Renal cortex interstitium (tissue), 3 donors: ENCODE results near the gene SLC15A3. TPM values are rescaled to one million over a fixed set of nuclear protein-coding genes. Genes with fewer than 3 reads are reported as not detected.

Experiments
- polyA plus RNA-seq, 3 donors: library from polyadenylated mRNA; unstranded; fragments of 120-200 nt; gene quantifications; one replicate each; pipeline ENCODE4 v1.2.1, GENCODE V29; 2013; ENCODE audit not compliant: insufficient read length in 3 of 3

The SLC15A3 gene
- polyA plus RNA-seq, 3 donors = 14.2 to 19.1 (median 18.5) TPM

Other genes with a start within 250 kb of the SLC15A3 start
- gene MS4A18, start 227.5 kb downstream of the SLC15A3 start, polyA plus RNA-seq = not detected
- gene MS4A15, start 195.3 kb downstream of the SLC15A3 start, polyA plus RNA-seq = not detected
- under 1 TPM; 0.13 to 0.21 (median 0.19) TPM for gene MS4A10, start 166.8 kb downstream of the SLC15A3 start, polyA plus RNA-seq
- gene CCDC86, start 110.1 kb downstream of the SLC15A3 start, polyA plus RNA-seq = 10 to 100 TPM; 15.2 to 22.0 (median 19.2) TPM
- gene PTGDR2, start 96.2 kb downstream of the SLC15A3 start, polyA plus RNA-seq = under 1 TPM; 0.09 to 0.23 (median 0.20) TPM
- gene ZP1, start 84.6 kb downstream of the SLC15A3 start, polyA plus RNA-seq = under 1 TPM in 2 of 3 donors, not detected in 1; 0.12 to 0.32 TPM
- 100 to 1,000 TPM; 120 to 148 (median 134) TPM for gene PRPF19, start 45.6 kb downstream of the SLC15A3 start, polyA plus RNA-seq
- 10 to 100 TPM; 80.1 to 96.6 (median 86.7) TPM for gene TMEM109, start 38.0 kb downstream of the SLC15A3 start, polyA plus RNA-seq
- gene TMEM132A, start 27.7 kb downstream of the SLC15A3 start, polyA plus RNA-seq = 10 to 100 TPM; 49.2 to 90.8 (median 83.4) TPM
- gene CD6, start 19.5 kb upstream of the SLC15A3 start, polyA plus RNA-seq = 1 to 10 TPM in 2 of 3 donors, under 1 TPM in 1; 0.95 to 1.5 (median 1.4) TPM
- under 1 TPM in 2 of 3 donors, not detected in 1; 0.09 to 0.14 TPM for gene CD5, start 150.3 kb upstream of the SLC15A3 start, polyA plus RNA-seq
- gene VPS37C, start 209.2 kb upstream of the SLC15A3 start, polyA plus RNA-seq = 10 to 100 TPM; 16.9 to 22.0 (median 19.2) TPM